PC-9 (cell line): ENCODE measurements around the gene TBC1D22A. TPM values are rescaled to one million over a fixed set of nuclear protein-coding genes. Genes with fewer than 3 reads are reported as not detected.

ENCODE experiments used
- BruUV-seq: library from RNA; stranded (reverse); fragments of 400-500 nt; replicated peaks from 2 replicates; lab custom pipeline; 2021; lab: Mats Ljungman, UMichigan
- CTCF ChIA-PET: fragments of 300-600 bp; sonication (Branson Sonifier 250); formaldehyde crosslinking; loops from one replicate; lab custom pipeline; 2022; ENCODE audit warnings: antibody characterized with exemption; lab: Charles Lee
- POLR2A ChIA-PET: fragments of 300-600 bp; sonication (Branson Sonifier 250); formaldehyde crosslinking; loops from one replicate; lab custom pipeline; 2022; ENCODE audit warnings: antibody characterized with exemption; ENCODE audit not compliant: unreplicated experiment; lab: Charles Lee
- DNase-seq, 2 experiments: peaks; one replicate each; pipeline versions ENCODE4 v3.0.0 to v3.0.0-alpha.2; 2015 to 2022; ENCODE audit warnings: mixed read lengths in 1 of 2
- H2AFZ ChIP-seq: fragments of 200-600 bp; sonication (generic); 2 replicates; pipeline ENCODE4 v1.8.1; 2017; ENCODE audit warnings: antibody characterized with exemption
- H3F3A ChIP-seq: fragments of 200-600 bp; sonication (generic); 2 replicates; pipeline ENCODE4 v1.8.1; 2017; ENCODE audit warnings: antibody characterized with exemption, mild to moderate bottlenecking, low read depth; ENCODE audit not compliant: insufficient read depth
- H3K27ac ChIP-seq: fragments of 200-600 bp; sonication (generic); 2 replicates; pipeline ENCODE4 v1.6.1; 2016; ENCODE audit warnings: mixed run types
- H3K27me3 ChIP-seq: fragments of 200-600 bp; sonication (generic); 2 replicates; pipeline ENCODE4 v1.6.1; 2016; ENCODE audit warnings: low read depth, mixed run types; ENCODE audit not compliant: insufficient read depth
- H3K36me3 ChIP-seq: fragments of 200-600 bp; sonication (generic); 2 replicates; pipeline ENCODE4 v1.6.1; 2016; ENCODE audit warnings: low read depth, mixed run types
- H3K4me1 ChIP-seq: fragments of 200-600 bp; sonication (generic); replicated peaks from 2 replicates; pipeline ENCODE4 v1.6.1; 2016; ENCODE audit warnings: mixed run types; ENCODE audit not compliant: insufficient read depth
- H3K4me2 ChIP-seq: fragments of 200-600 bp; sonication (generic); 2 replicates; pipeline ENCODE4 v1.6.1; 2017; ENCODE audit warnings: mixed run types
- H3K4me3 ChIP-seq: fragments of 200-600 bp; sonication (generic); 2 replicates; pipeline ENCODE4 v1.6.1; 2016; ENCODE audit warnings: mixed run types
- H3K79me2 ChIP-seq: fragments of 200-600 bp; sonication (generic); 2 replicates; pipeline ENCODE4 v1.6.1; 2017; ENCODE audit warnings: low read depth, mixed run types
- H3K9me2 ChIP-seq: fragments of 200-600 bp; sonication (generic); 2 replicates; pipeline ENCODE4 v1.8.1; 2017; ENCODE audit warnings: mild to moderate bottlenecking; ENCODE audit not compliant: insufficient read depth
- H3K9me3 ChIP-seq: fragments of 200-600 bp; sonication (generic); 2 replicates; pipeline ENCODE4 v1.8.1; 2016; ENCODE audit warnings: low read depth; ENCODE audit not compliant: insufficient read depth
- H4K20me1 ChIP-seq: fragments of 200-600 bp; sonication (generic); 2 replicates; pipeline ENCODE4 v1.8.1; 2017; ENCODE audit not compliant: insufficient read depth
- CTCF ChIP-seq: fragments of 200-600 bp; sonication (generic); conservative IDR thresholded peaks from 2 replicates; pipeline ENCODE4 v1.6.1; 2017; ENCODE audit warnings: mixed run types, antibody characterized with exemption, mild to moderate bottlenecking, moderate library complexity
- EZH2 ChIP-seq: fragments of 200-600 bp; sonication (generic); IDR thresholded peaks from 2 replicates; pipeline ENCODE4 v1.8.0; 2017; ENCODE audit warnings: antibody characterized with exemption, low read depth
- intact Hi-C: fragments of 100-400 bp; cut with micrococcal nuclease; formaldehyde crosslinking; loops from one replicate; pipeline ENCODE4 v1.10.0; 2022; ENCODE audit not compliant: unreplicated experiment
- total RNA-seq: library from RNA; stranded (reverse); gene quantifications from 2 replicates; pipeline ENCODE4 v1.2.3, GENCODE V29; 2021

TBC1D22A gene
- total RNA-seq, 1 experiment from 2014 or later: 40.3 TPM

DNA sequence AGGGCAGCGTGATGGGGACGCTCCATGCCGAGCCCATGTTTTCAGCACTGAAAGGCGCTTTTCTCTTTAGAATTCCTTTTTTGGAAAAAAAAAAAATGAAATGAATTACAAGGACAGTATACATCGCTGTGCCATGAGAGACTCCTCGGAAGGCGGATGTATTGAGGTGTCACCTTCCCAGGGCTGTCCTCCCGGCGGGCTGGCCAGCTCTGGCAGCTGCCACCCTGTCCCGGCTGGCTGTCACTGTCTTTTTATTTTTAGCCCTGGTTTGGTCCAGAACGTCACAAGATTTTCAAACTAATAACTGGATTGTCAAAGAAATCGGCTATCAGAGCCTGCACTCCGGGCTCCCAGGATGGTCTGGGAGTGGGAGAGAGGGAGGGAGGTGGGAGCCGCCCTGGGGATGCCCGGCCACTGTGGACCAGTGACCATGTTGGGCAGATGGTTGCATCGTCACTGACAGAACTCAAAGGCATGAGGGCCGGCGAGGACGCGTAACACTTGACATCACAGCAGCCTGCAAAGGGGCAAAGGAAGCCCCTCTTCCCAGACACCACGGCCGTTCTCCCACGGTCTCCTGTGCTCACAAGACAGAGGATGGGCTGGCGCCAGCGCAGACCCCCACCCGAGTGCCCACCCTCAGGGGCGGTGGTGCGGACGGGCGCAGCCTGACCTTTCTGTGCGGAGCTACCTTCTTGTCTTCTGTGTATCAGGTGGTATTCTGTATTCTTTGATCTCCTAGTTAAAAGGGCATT lies 392.9 kb downstream of the TBC1D22A start:
- peaks cover 6% of the 10 kb centered on the region; the same call in 1 of the 2 replicates for H3K4me1 ChIP-seq
- H3K9me3 ChIP-seq: no peaks in the 10 kb centered on the region
- intact Hi-C loops: no loop called here
- ChIA-PET CTCF (no interaction called here), POLR2A (no interaction called here)
- H3K79me2 ChIP-seq: no peaks in the 10 kb centered on the region
- H2AFZ ChIP-seq: no peak overlapping the region
- H3K9me2 ChIP-seq: no peaks in the 10 kb centered on the region
- H3K27me3 ChIP-seq: no peaks in the 10 kb centered on the region
- no peak overlapping the region for H3K4me2 ChIP-seq
- 0 out of 2 replicates have a peak, but pooled peaks cover 7% of the 10 kb centered on the region for H3F3A ChIP-seq
- H3K4me3 ChIP-seq: no peak overlapping the region
- no TSS peak for BruUV-seq
- no peak for DNase-seq
- H3K36me3 ChIP-seq: no peaks in the 10 kb centered on the region
- TF ChIP-seq EZH2 (no peak), CTCF (no peak)
- peaks cover 16% of the 10 kb centered on the region; the same call in 1 of the 2 replicates for H4K20me1 ChIP-seq
- no peak overlapping the region for H3K27ac ChIP-seq

- H3K9me3 ChIP-seq: no peaks in the 10 kb centered on the region
- H3K4me1 ChIP-seq: peaks cover 6% of the 10 kb centered on the region; the same call in 1 of the 2 replicates
- DNase-seq: no peak
- ChIA-PET POLR2A (no interaction called here), CTCF (no interaction called here)
- no peak overlapping the region for H2AFZ ChIP-seq
- no peaks in the 10 kb centered on the region for H3K27me3 ChIP-seq
- H3K36me3 ChIP-seq: no peaks in the 10 kb centered on the region
- H3K4me3 ChIP-seq: no peak overlapping the region
- no peaks in the 10 kb centered on the region for H3K79me2 ChIP-seq
- H3F3A ChIP-seq: 0 out of 2 replicates have a peak, but pooled peaks cover 7% of the 10 kb centered on the region
- H4K20me1 ChIP-seq: peaks cover 16% of the 10 kb centered on the region; the same call in 1 of the 2 replicates
- H3K9me2 ChIP-seq: no peaks in the 10 kb centered on the region
- intact Hi-C loops: no loop called here
- H3K27ac ChIP-seq: no peak overlapping the region
- no TSS peak for BruUV-seq
- TF ChIP-seq EZH2 (no peak), CTCF (no peak)
- H3K4me2 ChIP-seq: no peak overlapping the region
Measured at GRCh38 chr22:47155912-47156311, 393.5 kb downstream of the TBC1D22A start.

DNA sequence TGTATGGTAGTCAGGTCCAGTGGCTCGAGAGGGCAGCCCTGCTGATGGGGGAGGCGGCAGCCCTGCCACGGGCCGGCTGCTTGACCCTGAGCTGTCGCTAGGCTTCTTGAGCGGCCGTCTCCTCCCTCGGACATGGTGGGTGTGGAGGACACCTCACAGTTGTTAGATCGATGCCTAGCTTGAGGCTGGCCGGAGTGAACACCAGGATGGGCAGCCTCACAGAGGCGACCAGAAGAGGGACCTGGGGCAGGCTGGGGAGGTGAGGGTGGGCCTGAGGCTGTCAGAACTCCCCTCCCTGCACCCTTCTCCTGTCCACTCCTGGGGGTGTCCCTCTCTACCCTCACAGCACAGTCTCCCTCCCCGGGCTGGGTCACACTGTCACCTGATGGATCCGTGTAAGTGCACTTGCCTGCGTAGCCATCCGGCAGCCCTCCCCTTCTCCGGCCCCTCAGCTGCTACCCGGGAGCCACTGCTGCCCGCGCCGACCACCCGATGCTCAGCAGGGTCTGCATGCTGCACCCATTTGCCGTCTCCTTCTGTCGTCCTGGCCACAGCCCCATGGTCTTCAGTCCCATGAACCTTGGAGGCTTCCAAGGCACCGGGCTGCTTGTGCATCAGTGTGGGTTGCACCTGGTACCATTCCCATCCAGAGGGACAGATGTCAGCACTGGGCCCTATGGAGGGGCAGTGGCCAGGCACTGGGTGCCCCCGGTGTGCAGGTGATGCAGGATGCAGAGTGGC lies 394.1 kb downstream of the TBC1D22A start:
- no peaks in the 10 kb centered on the region for H3K9me3 ChIP-seq
- H3K36me3 ChIP-seq: no peaks in the 10 kb centered on the region
- no peak for DNase-seq
- 0 out of 2 replicates have a peak, but pooled peaks cover 7% of the 10 kb centered on the region for H3F3A ChIP-seq
- H3K27me3 ChIP-seq: no peaks in the 10 kb centered on the region
- BruUV-seq: no TSS peak
- no peaks in the 10 kb centered on the region for H3K9me2 ChIP-seq
- H3K27ac ChIP-seq: no peak overlapping the region
- H4K20me1 ChIP-seq: 0 out of 2 replicates have a peak, but pooled peaks cover 12% of the 10 kb centered on the region
- no peak for TF ChIP-seq CTCF
- no peak for TF ChIP-seq EZH2
- CTCF ChIA-PET: no interaction called here
- POLR2A ChIA-PET: no interaction called here
- no peak overlapping the region for H3K4me3 ChIP-seq
- intact Hi-C loops: no loop called here
- no peak overlapping the region for H2AFZ ChIP-seq
- no peaks in the 10 kb centered on the region for H3K79me2 ChIP-seq
- H3K4me2 ChIP-seq: no peak overlapping the region
- peaks cover 1% of the 10 kb centered on the region; the same call in 1 of the 2 replicates for H3K4me1 ChIP-seq
